H1 (cell line): Measurements from ENCODE around the gene MYCBP2. TPM values are rescaled to one million over a fixed set of nuclear protein-coding genes. Genes with fewer than 3 reads are reported as not detected.
"Not testable (repeated sequence)": the region's sequence is repeated elsewhere in the genome, so short reads cannot be mapped to it uniquely, and the experiment has no call there.

Experiments used
- CTCF ChIA-PET: fragments of 300-600 bp; sonication (Branson Sonifier 250); formaldehyde crosslinking; loops from one replicate; lab custom pipeline; 2021; ENCODE audit not compliant: partially characterized antibody; lab: Charles Lee
- POLR2A ChIA-PET: fragments of 300-600 bp; sonication (Branson Sonifier 250); formaldehyde crosslinking; loops from one replicate; lab custom pipeline; 2021; ENCODE audit warnings: inconsistent platforms; ENCODE audit not compliant: partially characterized antibody; lab: Charles Lee
- DNase-seq, 2 experiments: peaks; one replicate each; pipeline versions ENCODE4 v3.0.0 to v3.0.0-alpha.2; 2010 to 2022; ENCODE audit warnings: low spot score in 2 of 2, low read depth in 1 of 2, mixed read lengths in 1 of 2
- FAIRE-seq: peaks from 2 replicates; lab custom pipeline; 2011; peaks lifted over from hg19 to GRCh38; lab: Jason Lieb, UNC
- H2AFZ ChIP-seq: 2 replicates; pipeline ENCODE4 v1.8.1; 2012; ENCODE audit warnings: low read length, inconsistent platforms
- H2AK5ac ChIP-seq: 2 replicates; pipeline ENCODE4 v1.6.1; 2013; ENCODE audit warnings: low read depth, low read length
- H2BK120ac ChIP-seq: replicated peaks from 2 replicates; pipeline ENCODE3; 2013; ENCODE audit warnings: low read depth, low read length, inconsistent platforms
- H2BK12ac ChIP-seq: 2 replicates; pipeline ENCODE4 v1.6.1; 2013; ENCODE audit warnings: low read depth, low read length
- H2BK15ac ChIP-seq: 2 replicates; pipeline ENCODE4 v1.6.1; 2013; ENCODE audit warnings: low read length
- H2BK20ac ChIP-seq: 2 replicates; pipeline ENCODE4 v1.6.1; 2013; ENCODE audit warnings: low read length
- H2BK5ac ChIP-seq: 2 replicates; pipeline ENCODE4 v1.6.1; 2013; ENCODE audit warnings: low read depth, low read length
- H3K14ac ChIP-seq: 2 replicates; pipeline ENCODE4 v1.6.1; 2013; ENCODE audit warnings: inconsistent platforms; ENCODE audit not compliant: insufficient read length
- H3K18ac ChIP-seq: 2 replicates; pipeline ENCODE4 v1.6.1; 2013; ENCODE audit warnings: low read length; ENCODE audit errors: extremely low read depth
- H3K23ac ChIP-seq: 2 replicates; pipeline ENCODE4 v1.6.1; 2013; ENCODE audit warnings: inconsistent platforms; ENCODE audit not compliant: insufficient read length
- H3K23me2 ChIP-seq: 2 replicates; pipeline ENCODE4 v1.6.1; 2013; ENCODE audit warnings: low read depth, low read length
- H3K27ac ChIP-seq: 2 replicates; pipeline ENCODE4 v1.6.1; 2011; ENCODE audit warnings: low read depth, low read length, inconsistent platforms
- H3K27me3 ChIP-seq, 4 experiments: replicated peaks in 1 of 4; 1 replicate in 1 of 4; 2 replicates in 3 of 4; pipeline versions ENCODE4 v1.6.1 to v1.8.1; 2011 to 2013; ENCODE audit warnings: low read length in 3 of 4, mild to moderate bottlenecking in 3 of 4, inconsistent platforms in 2 of 4, mixed read lengths in 2 of 4, moderate library complexity in 1 of 4; ENCODE audit not compliant: control insufficient read depth in 3 of 4, insufficient read depth in 3 of 4; ENCODE audit errors: extremely low read depth in 1 of 4
- H3K36me3 ChIP-seq, 4 experiments: 2 replicates each; pipeline versions ENCODE4 v1.6.1 to v1.8.1; 2011 to 2013; ENCODE audit warnings: mild to moderate bottlenecking in 4 of 4, low read length in 3 of 4, moderate library complexity in 2 of 4, control low read depth in 1 of 4, inconsistent platforms in 1 of 4; ENCODE audit not compliant: insufficient read depth in 4 of 4, control insufficient read depth in 2 of 4
- H3K4ac ChIP-seq: replicated peaks from 2 replicates; pipeline ENCODE3; 2013; ENCODE audit warnings: low read length, low read depth, mixed read lengths, inconsistent platforms; ENCODE audit not compliant: insufficient read length
- H3K4me1 ChIP-seq, 4 experiments: replicated peaks in 1 of 4; 1 replicate in 1 of 4; 2 replicates in 3 of 4; pipeline versions ENCODE4 v1.6.1 to v1.8.1; 2011 to 2013; ENCODE audit warnings: low read length in 3 of 4, inconsistent platforms in 2 of 4, mixed read lengths in 1 of 4; ENCODE audit not compliant: insufficient read depth in 4 of 4, control insufficient read depth in 3 of 4
- H3K4me2 ChIP-seq, 2 experiments: 2 replicates each; pipeline versions ENCODE4 v1.6.1 to v1.8.1; 2011 to 2013; ENCODE audit warnings: low read depth in 2 of 2, low read length in 2 of 2, control low read depth in 1 of 2, inconsistent platforms in 1 of 2, mild to moderate bottlenecking in 1 of 2; ENCODE audit not compliant: insufficient read depth in 1 of 2
- H3K4me3 ChIP-seq, 4 experiments: fragments of 200-600, 300-600 bp in 1 of 4; sonication (generic), shearing (Covaris generic), sonication (Bioruptor Twin) in 1 of 4; 2 replicates each; pipeline versions ENCODE4 v1.5.1 to v1.8.1; 2011 to 2016; ENCODE audit warnings: low read length in 4 of 4, low read depth in 3 of 4, control low read depth in 2 of 4, inconsistent platforms in 2 of 4, mild to moderate bottlenecking in 2 of 4, mixed read lengths in 1 of 4, moderate library complexity in 1 of 4; ENCODE audit not compliant: insufficient read depth in 2 of 4; ENCODE audit errors: extremely low read depth in 1 of 4
- H3K56ac ChIP-seq: replicated peaks from 2 replicates; pipeline ENCODE3; 2013; ENCODE audit warnings: low read depth, mild to moderate bottlenecking, mixed read lengths, low read length, inconsistent platforms; ENCODE audit not compliant: insufficient read length
- H3K79me1 ChIP-seq: 2 replicates; pipeline ENCODE4 v1.6.1; 2013; ENCODE audit warnings: low read depth, low read length, control low read depth
- H3K79me2 ChIP-seq, 2 experiments: 2 replicates each; pipeline versions ENCODE4 v1.6.1 to v1.8.1; 2012 to 2013; ENCODE audit warnings: low read length in 2 of 2, mild to moderate bottlenecking in 2 of 2, inconsistent platforms in 1 of 2; ENCODE audit not compliant: insufficient read depth in 2 of 2, control insufficient read depth in 1 of 2
- H3K9ac ChIP-seq, 4 experiments: replicated peaks in 1 of 4; 1 replicate in 1 of 4; 2 replicates in 3 of 4; pipeline versions ENCODE4 v1.6.1 to v1.8.1; 2011 to 2013; ENCODE audit warnings: low read depth in 3 of 4, low read length in 3 of 4, control low read depth in 2 of 4, mild to moderate bottlenecking in 2 of 4, moderate library complexity in 2 of 4, inconsistent platforms in 1 of 4; ENCODE audit errors: extremely low read depth in 1 of 4
- H3K9me3 ChIP-seq, 2 experiments: 2 replicates each; pipeline versions ENCODE4 v1.6.1 to v1.8.1; 2012 to 2013; ENCODE audit warnings: mild to moderate bottlenecking in 2 of 2, moderate library complexity in 2 of 2, control low read depth in 1 of 2, inconsistent platforms in 1 of 2, low read depth in 1 of 2, low read length in 1 of 2, mixed read lengths in 1 of 2; ENCODE audit not compliant: insufficient read depth in 2 of 2
- H4K20me1 ChIP-seq, 2 experiments: replicated peaks in 1 of 2; 2 replicates each; pipeline versions ENCODE3 to v1.8.1; 2011 to 2013; ENCODE audit warnings: inconsistent platforms in 2 of 2, low read length in 2 of 2, mild to moderate bottlenecking in 1 of 2; ENCODE audit not compliant: insufficient read depth in 2 of 2, control insufficient read depth in 1 of 2
- H4K5ac ChIP-seq: 2 replicates; pipeline ENCODE4 v1.6.1; 2013; ENCODE audit warnings: low read length, low read depth, mixed read lengths, inconsistent platforms; ENCODE audit not compliant: insufficient read length
- H4K8ac ChIP-seq: 2 replicates; pipeline ENCODE4 v1.8.0; 2013; ENCODE audit warnings: mild to moderate bottlenecking, moderate library complexity, low read length, inconsistent platforms; ENCODE audit not compliant: insufficient read depth; ENCODE audit errors: extremely low read depth
- H4K91ac ChIP-seq: replicated peaks from 2 replicates; pipeline ENCODE3; 2013; ENCODE audit warnings: low read length, mixed read lengths, inconsistent platforms; ENCODE audit not compliant: insufficient read length
- WGBS, 2 experiments: shearing (Covaris generic) in 1 of 2; methylation state at CpG; one replicate each; pipeline versions ENCODE4 v1.1.6 to v1.1.7; 2013 to 2015; ENCODE audit warnings: low lambda C conversion rate in 2 of 2, mixed read lengths in 2 of 2, inconsistent platforms in 1 of 2, low coverage in 1 of 2, missing lambda C conversion rate in 1 of 2; ENCODE audit not compliant: insufficient replicate concordance in 2 of 2, insufficient coverage in 1 of 2, insufficient read length in 1 of 2; ENCODE audit errors: extremely low coverage in 1 of 2, missing lambda C conversion rate in 1 of 2; 5-methylcytosine and 5-hydroxymethylcytosine counted together
- polyA plus RNA-seq, 7 experiments: library from polyadenylated mRNA; depleted of rRNA in 3 of 7; stranded (reverse) in 5 of 7; unstranded in 2 of 7; fragments of >200 nt in 5 of 7; fragments of 200-250 nt in 2 of 7; gene quantifications; 1 replicate in 5 of 7; 2 replicates in 1 of 7; 4 replicates in 1 of 7; pipeline versions ENCODE4 v1.2.1 to v1.2.3, GENCODE V29; 2011 to 2013; ENCODE audit warnings: missing spikeins in 2 of 7, mixed read lengths in 2 of 7
- total RNA-seq: library from RNA; stranded (reverse); fragmentation: NEBNext Ultra II Directional; extraction: Animal tissue kit (Norgen Biotek cat#: 25700); gene quantifications from 2 replicates; pipeline ENCODE4 v1.2.1, GENCODE V29; 2021

MYCBP2 gene
- total and polyA plus RNA-seq, 2 of the 8 experiments (the other 6 are each of a cell fraction or from before 2014, with no cell fraction given) = 19.0 to 52.1 TPM

- H3K79me2 ChIP-seq, H3K56ac ChIP-seq, H3K23me2 ChIP-seq, H2BK12ac ChIP-seq, H2AFZ ChIP-seq, H3K79me1 ChIP-seq, H2BK5ac ChIP-seq, H3K4me3 ChIP-seq, H3K14ac ChIP-seq, H2BK120ac ChIP-seq, CTCF ChIA-PET, H4K8ac ChIP-seq, FAIRE-seq, H4K5ac ChIP-seq, H3K9ac ChIP-seq, H3K27me3 ChIP-seq, H2AK5ac ChIP-seq, H3K27ac ChIP-seq, H4K20me1 ChIP-seq, H3K4me2 ChIP-seq, H4K91ac ChIP-seq, H3K4ac ChIP-seq, DNase-seq, POLR2A ChIA-PET, H2BK20ac ChIP-seq, H3K18ac ChIP-seq, H2BK15ac ChIP-seq, H3K23ac ChIP-seq, H3K4me1 ChIP-seq: not testable (repeated sequence)
- peaks cover 0 to 11% (median 2%) of the 10 kb centered on the region in 4 experiments; a peak in 6 of 8 replicates for H3K36me3 ChIP-seq
- WGBS, 2 experiments = 90% methylated on average over 9 of the region's 16 CpGs; no CpG with 5 or more reads in 1 of the 2 experiments
- H3K9me3 ChIP-seq = peaks cover 5 to 11% of the 10 kb centered on the region in 2 experiments
Measured at GRCh38 chr13:77198995-77199394, 127.9 kb downstream of the MYCBP2 start.
